Stimulated activated naive CD8-positive, alpha-beta T cell treated with anti-CD3 and anti-CD28 coated beads, Interleukin-15, amount 100 ng/mL, for 72 hours (primary cell): ENCODE measurements around the gene SHANK3.

Experiments
- ATAC-seq: fragments of 150-1000 bp; cut with Tn5 transposase; 2 replicates; pipeline ENCODE4 v1.10.0; 2021; ENCODE audit warnings: mild to moderate bottlenecking, moderate library complexity
- DNase-seq, 2 donors: peaks; one replicate each; pipeline ENCODE4 v3.0.0; 2021 to 2022
- H3K27ac Mint-ChIP-seq, 2 donors: one replicate each; pipeline ENCODE4 v1.8.0; 2022; ENCODE audit warnings: mild to moderate bottlenecking in 2 of 2, mixed read lengths in 2 of 2, moderate library complexity in 2 of 2
- H3K27me3 Mint-ChIP-seq: one replicate; pipeline ENCODE4 v1.8.0; 2022; ENCODE audit warnings: mixed read lengths
- H3K4me1 Mint-ChIP-seq: one replicate; pipeline ENCODE4 v1.8.0; 2022; ENCODE audit warnings: mild to moderate bottlenecking, mixed read lengths
- H3K4me3 Mint-ChIP-seq, 2 donors: one replicate each; pipeline ENCODE4 v1.8.0; 2022; ENCODE audit warnings: mild to moderate bottlenecking in 2 of 2, mixed read lengths in 2 of 2, moderate library complexity in 1 of 2
- H3K9me3 Mint-ChIP-seq, 2 donors: one replicate each; pipeline ENCODE4 v1.8.0; 2022; ENCODE audit warnings: mixed read lengths in 2 of 2

Gene SHANK3

GRCh38 chr22:50720301-50721256 is 48.0 kb downstream of the SHANK3 start:
- H3K4me1 Mint-ChIP-seq: no peaks in the 10 kb centered on the region
- ATAC-seq (peak; percentile 58), DNase-seq (no peak)
- H3K9me3 Mint-ChIP-seq: no peaks in the 10 kb centered on the region
- no peak overlapping the region for H3K4me3 Mint-ChIP-seq
- no peak overlapping the region for H3K27ac Mint-ChIP-seq
- no peaks in the 10 kb centered on the region for H3K27me3 Mint-ChIP-seq

- H3K27me3 Mint-ChIP-seq: no peaks in the 10 kb centered on the region
- H3K4me1 Mint-ChIP-seq: no peaks in the 10 kb centered on the region
- H3K27ac Mint-ChIP-seq: no peak overlapping the region
- H3K9me3 Mint-ChIP-seq: no peaks in the 10 kb centered on the region
- H3K4me3 Mint-ChIP-seq: no peak overlapping the region
- ATAC-seq: no peak
- no peak for DNase-seq
These were observed 48.7 kb downstream of the SHANK3 start for GRCh38 chr22:50721257-50721844.

- H3K9me3 Mint-ChIP-seq: no peaks in the 10 kb centered on the region
These were observed 49.6 kb downstream of the SHANK3 start for GRCh38 chr22:50722048-50722701.

More at GRCh38 chr22:50722048-50722701, 49.6 kb downstream of the SHANK3 start:
- Mint-ChIP-seq H3K27me3 (no peaks in the 10 kb centered on the region), H3K4me1 (no peaks in the 10 kb centered on the region), H3K27ac (no peak overlapping the region), H3K4me3 (no peak overlapping the region)
- no peak for ATAC-seq
- DNase-seq: no peak
